Epithelial cell of prostate (primary cell): Measurements from ENCODE around the gene ZBTB47.

ENCODE experiments used
- DNase-seq: peaks from one replicate; pipeline ENCODE4 v3.0.0-alpha.2; 2011; ENCODE audit warnings: low read depth, low spot score
- H3K27ac ChIP-seq: fragments of 450-650 bp; 2 replicates; pipeline ENCODE4 v1.5.1; 2017; ENCODE audit warnings: mild to moderate bottlenecking

The ZBTB47 gene

DNA sequence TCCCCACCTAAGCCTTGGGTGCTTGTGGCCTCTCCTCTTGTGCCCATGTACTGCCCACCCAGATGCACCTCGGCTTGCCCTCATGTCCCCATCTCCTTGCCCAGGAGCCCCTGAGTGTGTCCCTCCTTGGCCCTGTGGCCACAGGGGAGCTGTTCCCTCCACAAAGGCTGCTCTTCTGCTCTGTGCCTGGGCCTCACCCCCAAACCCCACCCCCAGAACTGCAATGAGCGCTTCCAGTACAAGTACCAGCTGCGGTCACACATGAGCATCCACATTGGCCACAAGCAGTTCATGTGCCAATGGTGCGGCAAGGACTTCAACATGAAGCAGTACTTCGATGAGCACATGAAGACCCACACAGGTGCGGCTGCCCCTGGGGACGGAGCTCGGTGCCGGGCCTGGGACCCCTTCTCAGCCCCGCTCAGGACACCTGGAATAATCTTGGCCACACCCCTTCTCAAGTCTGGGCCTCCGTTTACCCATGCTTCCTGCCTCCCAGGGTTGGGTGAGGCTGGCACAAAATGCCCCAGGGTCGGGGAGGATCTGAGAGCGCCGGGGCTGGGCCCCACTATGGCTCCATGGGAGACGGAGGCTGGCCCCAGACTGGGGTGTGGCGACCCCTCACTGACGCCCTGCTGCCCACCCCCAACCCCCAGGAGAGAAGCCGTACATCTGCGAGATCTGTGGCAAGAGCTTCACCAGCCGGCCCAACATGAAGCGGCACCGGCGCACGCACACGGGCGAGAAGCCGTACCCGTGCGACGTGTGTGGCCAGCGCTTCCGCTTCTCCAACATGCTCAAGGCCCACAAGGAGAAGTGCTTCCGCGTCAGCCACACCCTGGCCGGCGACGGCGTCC lies 10.3 kb downstream of the ZBTB47 start:
- DNase-seq, result no peak
- no peak overlapping the region for H3K27ac ChIP-seq

GRCh38 chr3:42664438-42664803 lies 10.9 kb downstream of the ZBTB47 start:
- no peak overlapping the region for H3K27ac ChIP-seq
- DNase-seq, result no peak

GRCh38 chr3:42665050-42665878 lies 11.8 kb downstream of the ZBTB47 start:
- no peak for DNase-seq
- no peak overlapping the region for H3K27ac ChIP-seq

DNA sequence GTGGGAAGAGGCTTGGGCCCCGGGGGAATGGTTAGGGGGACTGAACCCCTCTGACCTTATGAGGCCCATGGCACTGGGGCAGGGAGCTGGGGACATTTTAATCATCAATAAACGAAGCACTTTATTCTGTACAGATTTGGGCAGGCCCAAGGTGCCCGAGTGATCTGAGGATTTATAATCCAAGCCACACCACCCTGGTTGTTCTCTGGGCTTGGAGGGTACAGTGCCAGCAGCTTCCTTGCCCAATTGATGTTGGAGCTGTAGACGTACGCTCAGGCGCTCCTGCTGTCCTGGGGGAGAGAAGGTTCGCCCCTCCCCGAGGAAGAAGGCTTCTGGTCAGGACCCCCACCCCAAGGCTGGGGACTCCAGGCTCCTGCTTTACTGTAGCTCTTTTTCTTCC lies 12.5 kb downstream of the ZBTB47 start:
- no peak for DNase-seq

GRCh38 chr3:42666577-42666998 lies 13.1 kb downstream of the ZBTB47 start:
- no peak for DNase-seq
- no peak overlapping the region for H3K27ac ChIP-seq

More for the DNA sequence above, 12.5 kb downstream of the ZBTB47 start:
- no peak overlapping the region for H3K27ac ChIP-seq

DNA sequence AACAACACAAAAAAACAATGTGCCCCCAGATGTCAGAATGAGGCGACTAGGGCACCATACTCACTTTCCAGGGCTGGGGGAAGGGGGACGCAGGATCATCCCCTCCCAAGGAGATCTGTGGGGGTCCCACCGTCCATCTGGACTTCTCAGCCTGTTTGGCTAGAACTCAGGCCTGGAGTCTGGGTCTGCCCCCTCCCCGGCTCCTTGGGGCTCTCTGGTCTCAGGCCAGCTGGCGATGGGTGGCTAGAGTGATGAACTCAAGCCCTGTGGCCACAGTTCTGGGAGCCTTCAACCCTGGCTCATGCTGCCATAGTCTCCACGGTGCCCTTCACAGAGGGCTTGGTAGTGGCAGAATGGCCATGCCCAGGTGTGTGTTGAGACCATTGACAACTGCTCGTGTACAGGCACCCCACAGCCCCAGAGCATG lies 13.6 kb downstream of the ZBTB47 start:
- no peak for DNase-seq
- H3K27ac ChIP-seq, result no peak overlapping the region

DNA sequence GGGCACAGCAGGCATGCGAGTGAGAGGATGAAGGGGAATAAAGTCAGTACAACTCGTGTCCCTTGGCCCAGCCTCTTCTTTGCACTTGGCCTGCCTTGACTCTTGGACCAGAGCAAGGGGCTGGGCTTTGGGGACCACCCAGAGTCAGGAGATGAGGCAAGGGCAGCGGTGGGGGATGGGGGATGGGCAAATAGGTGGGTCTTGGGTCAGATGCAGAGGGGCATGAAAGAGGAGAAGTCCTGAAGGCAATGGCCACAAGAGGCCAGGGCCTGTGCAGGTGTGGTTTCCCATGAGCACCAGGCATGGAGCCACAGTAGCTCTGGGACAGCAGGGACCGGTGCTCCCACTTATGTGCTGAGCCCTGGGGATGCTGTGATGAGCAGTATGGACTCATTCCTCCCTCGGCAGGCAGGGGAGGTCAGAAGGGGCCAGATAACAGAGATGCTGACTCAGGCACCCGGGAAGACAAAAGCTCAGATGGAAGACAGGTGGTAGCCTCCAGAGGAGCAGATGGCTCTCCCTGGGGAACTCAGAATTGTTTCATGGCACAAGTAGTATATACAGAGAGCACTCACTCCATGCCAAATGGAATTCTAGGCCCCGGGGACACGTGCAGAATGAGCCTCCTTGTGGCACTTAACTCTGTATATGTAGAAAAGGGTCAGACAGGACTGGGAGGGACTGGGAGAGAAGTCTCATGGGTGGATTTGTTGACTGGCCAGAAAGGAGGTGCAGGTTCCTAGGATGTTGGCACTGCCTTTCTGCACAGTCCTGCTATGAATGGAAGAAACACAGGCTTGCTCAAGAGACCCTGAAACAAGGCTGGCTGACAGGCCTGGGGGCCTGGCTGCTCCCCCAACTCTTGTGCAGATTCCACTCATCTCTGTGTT lies 14.3 kb downstream of the ZBTB47 start:
- no peak overlapping the region for H3K27ac ChIP-seq
- no peak for DNase-seq

DNA sequence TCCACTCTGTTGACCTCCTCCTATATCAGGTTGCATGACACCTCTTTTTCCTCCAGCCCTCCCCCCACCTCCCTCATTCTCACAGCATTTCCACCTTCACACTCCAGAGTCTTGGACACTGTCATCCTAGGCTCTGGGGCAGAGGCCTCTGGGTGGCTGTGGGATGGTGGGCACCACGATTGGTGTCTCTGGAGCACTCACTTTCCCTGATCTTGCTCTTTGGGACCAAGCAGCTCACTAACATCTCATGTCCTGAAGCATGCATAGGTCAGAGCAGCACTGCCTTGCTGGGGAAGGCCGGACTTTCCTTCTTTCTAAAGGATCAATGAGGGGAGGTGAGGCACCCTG lies 14.9 kb downstream of the ZBTB47 start:
- DNase-seq, result no peak
- no peak overlapping the region for H3K27ac ChIP-seq

DNA sequence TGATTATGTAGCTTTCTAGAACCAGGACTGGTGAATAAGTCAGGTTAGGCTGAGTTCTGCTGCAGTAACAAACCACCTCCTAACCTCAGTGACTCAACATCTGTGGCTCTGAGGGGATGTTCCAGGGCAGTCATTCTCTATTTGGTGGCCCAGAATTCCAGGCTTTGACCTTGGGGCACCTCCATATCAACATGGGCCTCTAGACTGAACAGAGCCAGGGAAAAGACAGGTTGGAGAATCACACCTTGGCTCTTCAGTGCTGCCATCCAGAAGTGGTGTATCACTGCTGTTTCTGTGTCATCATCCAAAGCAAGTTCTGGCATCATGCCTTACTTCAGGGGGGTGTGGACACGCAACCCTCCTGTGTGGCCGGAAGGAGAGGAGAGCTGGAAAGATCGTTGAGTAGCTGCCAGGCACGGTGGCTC lies 15.3 kb downstream of the ZBTB47 start:
- no peak for DNase-seq
- H3K27ac ChIP-seq, result no peak overlapping the region

GRCh38 chr3:42670051-42670576 lies 16.6 kb downstream of the ZBTB47 start:
- no peak for DNase-seq
- H3K27ac ChIP-seq, result no peak overlapping the region

- no peak overlapping the region for H3K27ac ChIP-seq
- no peak for DNase-seq
Observed at GRCh38 chr3:42670670-42671069, 17.2 kb downstream of the ZBTB47 start.

- DNase-seq, result no peak
- H3K27ac ChIP-seq, result no peak overlapping the region
Observed at GRCh38 chr3:42672515-42672914, 19.0 kb downstream of the ZBTB47 start.

GRCh38 chr3:42673082-42673481 lies 19.6 kb downstream of the ZBTB47 start:
- no peak for DNase-seq
- H3K27ac ChIP-seq, result no peak overlapping the region

- H3K27ac ChIP-seq, result no peak overlapping the region
- no peak for DNase-seq
Observed at GRCh38 chr3:42674146-42674545, 20.6 kb downstream of the ZBTB47 start.

GRCh38 chr3:42675909-42676308 lies 22.4 kb downstream of the ZBTB47 start:
- no peak for DNase-seq
- H3K27ac ChIP-seq, result no peak overlapping the region

DNA sequence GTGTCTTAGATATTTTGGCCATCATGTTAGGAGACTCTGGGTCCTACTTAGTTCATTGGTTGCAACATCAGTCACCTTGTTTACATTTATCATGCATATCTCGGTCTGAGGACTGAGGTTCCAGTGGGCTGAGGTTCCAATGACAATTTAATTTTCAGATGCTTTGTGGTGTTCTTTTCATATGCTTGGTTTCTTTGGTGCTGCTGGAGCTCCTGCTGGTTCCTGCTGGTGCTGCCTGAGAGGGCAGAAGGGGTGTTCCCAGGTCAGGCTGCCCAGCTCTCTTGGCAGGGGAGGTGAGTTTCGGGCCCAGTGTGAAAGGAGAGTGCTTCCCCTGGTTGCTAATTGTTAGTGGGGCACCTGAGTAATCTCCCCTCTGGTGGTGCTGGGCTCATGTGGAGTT lies 24.9 kb downstream of the ZBTB47 start:
- no peak for DNase-seq

DNA sequence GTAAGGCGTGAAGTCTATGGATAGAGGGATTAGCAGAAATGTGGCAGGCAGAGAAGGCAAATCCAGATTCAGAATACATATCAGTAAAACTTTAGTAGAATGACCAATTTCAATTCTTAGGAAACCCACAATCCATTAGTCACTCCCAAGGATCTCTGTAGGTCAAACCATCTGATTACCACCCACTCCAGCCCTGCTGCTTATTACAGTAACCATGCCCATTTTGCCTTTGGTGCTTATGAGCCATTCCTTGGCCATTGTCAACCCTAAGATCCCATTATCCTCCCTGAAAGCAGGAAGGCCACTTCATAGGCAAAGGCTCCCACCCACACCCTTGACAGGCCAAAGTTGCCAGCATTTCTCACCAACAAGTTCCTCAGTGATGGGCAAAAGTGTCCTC lies 26.8 kb downstream of the ZBTB47 start:
- H3K27ac ChIP-seq, result no peak overlapping the region
- no peak for DNase-seq

More for the DNA sequence above, 24.9 kb downstream of the ZBTB47 start:
- no peak overlapping the region for H3K27ac ChIP-seq

GRCh38 chr3:42680806-42681205 lies 27.3 kb downstream of the ZBTB47 start:
- DNase-seq, result no peak
- no peak overlapping the region for H3K27ac ChIP-seq

DNA sequence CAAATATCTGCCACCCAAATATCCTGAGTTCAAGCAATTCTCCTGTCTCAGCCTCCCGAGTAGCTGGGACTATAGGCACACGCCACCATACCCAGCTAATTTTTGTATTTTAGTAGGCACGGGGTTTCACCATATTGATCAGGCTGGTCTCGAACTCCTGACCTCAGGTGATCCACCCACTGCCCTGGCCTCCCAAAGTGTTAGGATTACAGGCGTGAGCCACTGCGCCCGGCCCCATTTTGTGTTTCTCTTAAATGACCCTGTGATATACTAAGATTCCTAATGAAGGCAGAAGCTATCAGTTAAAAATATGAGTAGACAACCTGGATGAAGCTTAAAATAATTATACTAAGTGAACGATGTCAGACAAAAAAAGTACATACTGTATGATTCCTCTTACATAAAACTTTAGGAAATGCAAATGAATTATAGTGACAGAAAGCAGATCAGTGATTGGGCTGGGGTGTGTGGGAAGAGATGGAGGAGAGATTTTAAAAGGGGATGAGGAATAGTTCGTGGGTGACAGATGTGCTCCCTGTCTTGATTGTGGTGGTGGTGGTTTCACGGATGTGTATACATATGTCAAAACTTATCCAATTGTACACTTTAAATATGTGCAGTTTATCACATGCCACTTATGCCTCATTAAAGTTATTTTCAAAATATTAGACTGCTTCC lies 28.0 kb downstream of the ZBTB47 start:
- no peak overlapping the region for H3K27ac ChIP-seq
- no peak for DNase-seq
